Activated T-helper 2 cell treated with anti-CD3 and anti-CD28 coated beads, Interferon-gamma antibody, Interleukin-2, Interleukin-4, amounts not matched to agents 10 μg/mL and 5 μg/mL and 100 μg/mL, durations not matched to agents 14 hours and 24 hours and 36 hours (primary cell): Measurements from ENCODE around the gene SLC22A14. TPM values are rescaled to one million over a fixed set of nuclear protein-coding genes. Genes with fewer than 3 reads are reported as not detected.
"Not testable (repeated sequence)": the region's sequence is repeated elsewhere in the genome, so short reads cannot be mapped to it uniquely, and the experiment has no call there.

ENCODE experiments used
- DNase-seq: peaks from one replicate; pipeline ENCODE4 v3.0.0; 2021; ENCODE audit warnings: low spot score
- H3K27ac Mint-ChIP-seq: one replicate; pipeline ENCODE4 v1.8.0; 2021; ENCODE audit warnings: mixed read lengths
- H3K27me3 Mint-ChIP-seq: one replicate; pipeline ENCODE4 v1.8.0; 2021; ENCODE audit warnings: low read depth, mixed read lengths
- H3K36me3 Mint-ChIP-seq: one replicate; pipeline ENCODE4 v1.8.0; 2021; ENCODE audit warnings: low read depth, mixed read lengths
- H3K4me1 Mint-ChIP-seq: one replicate; pipeline ENCODE4 v1.8.0; 2021; ENCODE audit warnings: low read depth, mixed read lengths
- H3K4me3 Mint-ChIP-seq: one replicate; pipeline ENCODE4 v1.8.0; 2021; ENCODE audit warnings: low read depth, mild to moderate bottlenecking, moderate library complexity, mixed read lengths
- H3K9me3 Mint-ChIP-seq: one replicate; pipeline ENCODE4 v1.8.0; 2021; ENCODE audit warnings: mixed read lengths
- intact Hi-C: fragments of 100-400 bp; cut with micrococcal nuclease; formaldehyde crosslinking; loops from one replicate; pipeline ENCODE4 v1.15.1; 2023
- total RNA-seq: library from RNA; stranded (reverse); gene quantifications from 2 replicates; pipeline ENCODE4 v1.2.3, GENCODE V29; 2022

SLC22A14 gene
- total RNA-seq, 1 donor from 2014 or later, result not detected

GRCh38 chr3:38276081-38276916 lies 5.8 kb upstream of the SLC22A14 start:
- intact Hi-C loops, result no loop called here
- H3K4me1 Mint-ChIP-seq, result no peaks in the 10 kb centered on the region
- no peaks in the 10 kb centered on the region for H3K36me3 Mint-ChIP-seq
- no peak overlapping the region for H3K4me3 Mint-ChIP-seq
- H3K27ac Mint-ChIP-seq, result no peak overlapping the region
- DNase-seq, result no peak
- no peaks in the 10 kb centered on the region for H3K9me3 Mint-ChIP-seq
- no peaks in the 10 kb centered on the region for H3K27me3 Mint-ChIP-seq

DNA sequence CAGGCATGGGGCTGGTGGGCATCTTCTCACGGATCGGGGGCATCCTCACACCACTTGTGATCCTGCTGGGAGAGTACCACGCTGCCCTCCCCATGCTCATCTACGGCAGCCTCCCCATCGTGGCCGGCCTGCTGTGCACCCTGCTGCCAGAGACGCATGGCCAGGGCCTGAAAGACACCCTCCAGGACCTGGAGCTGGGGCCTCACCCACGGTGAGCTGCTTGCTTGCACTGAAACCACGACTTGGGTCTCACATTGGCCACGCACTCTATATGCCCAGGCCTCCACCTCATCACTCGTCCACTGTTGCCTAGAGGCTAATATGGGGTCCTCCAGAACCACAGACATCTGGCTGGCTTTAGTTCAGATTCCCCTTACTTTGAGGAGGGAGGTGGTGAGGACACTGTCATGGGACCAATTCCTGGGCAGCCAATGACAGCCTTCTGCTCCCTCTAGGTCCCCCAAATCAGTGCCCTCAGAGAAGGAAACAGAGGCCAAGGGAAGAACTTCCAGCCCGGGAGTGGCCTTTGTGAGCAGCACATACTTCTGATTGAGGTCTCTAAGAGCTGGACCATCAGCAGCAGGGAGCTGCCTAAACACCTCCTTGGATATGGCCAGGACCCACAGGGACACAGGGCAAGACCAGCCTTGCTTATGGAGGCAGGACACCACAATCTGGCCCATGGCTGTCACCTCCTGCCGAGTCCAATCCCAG lies 5.0 kb upstream of the SLC22A14 start:
- no peaks in the 10 kb centered on the region for H3K27me3 Mint-ChIP-seq
- intact Hi-C loops, result no loop called here
- DNase-seq, result no peak
- no peak overlapping the region for H3K27ac Mint-ChIP-seq
- no peak overlapping the region for H3K4me3 Mint-ChIP-seq
- H3K36me3 Mint-ChIP-seq, result no peaks in the 10 kb centered on the region
- H3K9me3 Mint-ChIP-seq, result no peaks in the 10 kb centered on the region
- H3K4me1 Mint-ChIP-seq, result no peaks in the 10 kb centered on the region

DNA sequence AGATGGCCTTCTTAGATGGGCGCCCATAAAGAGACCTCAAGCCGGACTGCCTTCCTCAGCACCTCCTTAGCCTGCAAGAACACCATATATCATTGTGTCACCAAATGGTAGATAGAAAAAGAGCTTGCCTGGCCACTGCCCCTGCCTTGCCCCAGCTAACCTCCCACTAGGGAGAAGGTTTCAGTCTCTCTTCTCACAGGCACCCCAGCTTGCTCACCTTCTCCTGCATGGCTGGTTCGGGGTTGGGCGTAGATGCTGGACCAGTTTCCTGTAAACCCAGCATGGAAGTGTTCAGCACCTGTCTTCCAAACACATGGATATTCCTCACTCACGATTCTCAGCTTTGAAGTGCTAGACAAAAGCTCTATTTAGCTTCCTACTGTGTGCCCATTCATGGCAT lies 3.3 kb upstream of the SLC22A14 start:
- Mint-ChIP-seq H3K4me1 (no peaks in the 10 kb centered on the region), H3K27me3 (no peaks in the 10 kb centered on the region)

GRCh38 chr3:38283810-38284755 lies 2.0 kb downstream of the SLC22A14 start:
- Mint-ChIP-seq H3K27me3 (peaks cover 2% of the 10 kb centered on the region), H3K36me3 (no peaks in the 10 kb centered on the region), H3K9me3 (no peaks in the 10 kb centered on the region), H3K27ac (no peak overlapping the region), H3K4me1 (no peaks in the 10 kb centered on the region), H3K4me3 (no peak overlapping the region)
- DNase-seq, result no peak
- intact Hi-C loops, result no loop called here

More for the DNA sequence above, 3.3 kb upstream of the SLC22A14 start:
- intact Hi-C loops, result no loop called here
- no peak overlapping the region for H3K27ac Mint-ChIP-seq
- no peaks in the 10 kb centered on the region for H3K9me3 Mint-ChIP-seq
- H3K4me3 Mint-ChIP-seq, result no peak overlapping the region
- no peak for DNase-seq
- no peaks in the 10 kb centered on the region for H3K36me3 Mint-ChIP-seq

- Mint-ChIP-seq H3K9me3 (no peaks in the 10 kb centered on the region), H3K36me3 (no peaks in the 10 kb centered on the region), H3K27ac (no peak overlapping the region), H3K4me1 (no peaks in the 10 kb centered on the region), H3K4me3 (no peak overlapping the region), H3K27me3 (peaks cover 4% of the 10 kb centered on the region)
- no peak for DNase-seq
- intact Hi-C loops, result no loop called here
Observed at GRCh38 chr3:38284756-38285150, 2.7 kb downstream of the SLC22A14 start.

DNA sequence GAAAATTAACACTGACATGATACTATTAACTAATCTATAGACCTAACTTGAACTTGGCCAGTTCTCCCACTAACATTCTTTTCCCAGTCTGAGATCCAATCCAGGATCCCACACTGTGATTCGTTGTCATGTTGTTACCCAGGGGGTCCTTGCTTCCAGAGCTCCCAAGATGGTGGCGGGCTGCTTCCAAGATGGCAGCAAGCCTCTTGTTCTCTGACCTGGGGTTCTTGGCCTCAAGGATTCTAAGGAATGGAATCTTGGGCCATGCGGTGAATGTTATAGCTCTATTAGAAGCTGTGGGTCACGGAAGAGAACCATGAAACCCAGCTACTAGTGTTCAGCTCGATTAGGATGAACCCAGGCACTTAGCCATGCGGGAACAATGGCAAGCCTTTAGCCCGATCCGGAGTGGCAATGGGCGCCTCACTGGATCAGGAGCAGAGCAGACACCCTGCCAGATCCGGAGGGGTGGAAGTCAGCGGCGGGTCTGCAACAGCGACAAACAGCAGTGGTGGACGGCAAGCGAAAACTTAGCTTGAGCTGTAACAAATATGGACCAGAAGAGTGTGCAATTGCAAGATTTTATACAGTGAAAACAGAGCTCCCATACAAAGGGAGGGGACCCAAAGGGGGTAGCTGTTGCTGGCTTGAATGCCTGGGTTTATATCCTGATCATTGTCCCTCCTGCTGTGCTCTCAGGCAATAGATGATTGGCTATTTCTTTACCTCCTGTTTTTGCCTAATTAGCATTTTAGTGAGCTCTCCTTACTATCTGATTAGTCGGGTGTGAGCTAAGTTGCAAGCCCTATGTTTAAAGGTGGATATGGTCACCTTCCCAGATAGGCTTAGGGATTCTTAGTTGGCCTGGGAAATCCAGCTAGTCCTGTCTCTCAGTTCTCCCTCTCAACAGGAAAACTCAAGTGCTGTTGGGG lies 7.5 kb downstream of the SLC22A14 start:
- DNase-seq, H3K4me1 Mint-ChIP-seq, H3K27me3 Mint-ChIP-seq, H3K27ac Mint-ChIP-seq, H3K9me3 Mint-ChIP-seq, H3K36me3 Mint-ChIP-seq, H3K4me3 Mint-ChIP-seq, intact Hi-C loops: not testable (repeated sequence)

GRCh38 chr3:38297053-38297452 lies 15.0 kb downstream of the SLC22A14 start:
- H3K4me1 Mint-ChIP-seq, intact Hi-C loops, DNase-seq, H3K9me3 Mint-ChIP-seq, H3K27ac Mint-ChIP-seq, H3K4me3 Mint-ChIP-seq, H3K36me3 Mint-ChIP-seq: not testable (repeated sequence)
- peaks cover 15% of the 10 kb centered on the region for H3K27me3 Mint-ChIP-seq

DNA sequence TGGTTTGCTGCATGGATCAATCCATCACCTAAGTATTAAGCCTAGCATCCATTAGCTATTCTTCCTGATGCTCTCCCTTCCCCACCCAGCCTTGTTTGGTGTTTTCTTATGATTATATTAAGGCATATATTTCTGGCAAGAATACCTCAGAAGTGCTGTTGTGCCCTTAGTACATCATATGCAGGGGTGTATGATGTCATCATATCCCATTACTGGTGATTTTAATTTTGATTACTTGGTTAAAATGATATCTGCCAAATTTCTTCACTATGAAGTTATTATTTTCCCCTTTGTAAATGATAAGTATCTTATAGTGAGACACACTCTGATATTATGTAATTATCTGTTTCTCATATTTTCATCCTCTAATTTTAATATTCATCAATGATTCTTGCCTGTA lies 15.4 kb downstream of the SLC22A14 start:
- Mint-ChIP-seq H3K4me3 (no peak overlapping the region), H3K27me3 (peaks cover 15% of the 10 kb centered on the region), H3K4me1 (peaks cover 2% of the 10 kb centered on the region), H3K36me3 (no peaks in the 10 kb centered on the region), H3K27ac (no peak overlapping the region), H3K9me3 (no peaks in the 10 kb centered on the region)
- intact Hi-C loops, result no loop called here
- DNase-seq, result no peak

GRCh38 chr3:38297947-38298711 lies 16.0 kb downstream of the SLC22A14 start:
- peaks cover 15% of the 10 kb centered on the region for H3K27me3 Mint-ChIP-seq
- H3K36me3 Mint-ChIP-seq, result no peaks in the 10 kb centered on the region
- DNase-seq, result no peak
- peaks cover 2% of the 10 kb centered on the region for H3K4me1 Mint-ChIP-seq
- H3K4me3 Mint-ChIP-seq, result no peak overlapping the region
- H3K9me3 Mint-ChIP-seq, result no peaks in the 10 kb centered on the region
- no peak overlapping the region for H3K27ac Mint-ChIP-seq
- intact Hi-C loops, result no loop called here

- Mint-ChIP-seq H3K9me3 (no peaks in the 10 kb centered on the region), H3K4me1 (no peaks in the 10 kb centered on the region), H3K27ac (no peak overlapping the region), H3K4me3 (no peak overlapping the region), H3K27me3 (peaks cover 19% of the 10 kb centered on the region), H3K36me3 (no peaks in the 10 kb centered on the region)
- no peak for DNase-seq
- intact Hi-C loops, result no loop called here
Observed at GRCh38 chr3:38306941-38307340, 24.8 kb downstream of the SLC22A14 start.

DNA sequence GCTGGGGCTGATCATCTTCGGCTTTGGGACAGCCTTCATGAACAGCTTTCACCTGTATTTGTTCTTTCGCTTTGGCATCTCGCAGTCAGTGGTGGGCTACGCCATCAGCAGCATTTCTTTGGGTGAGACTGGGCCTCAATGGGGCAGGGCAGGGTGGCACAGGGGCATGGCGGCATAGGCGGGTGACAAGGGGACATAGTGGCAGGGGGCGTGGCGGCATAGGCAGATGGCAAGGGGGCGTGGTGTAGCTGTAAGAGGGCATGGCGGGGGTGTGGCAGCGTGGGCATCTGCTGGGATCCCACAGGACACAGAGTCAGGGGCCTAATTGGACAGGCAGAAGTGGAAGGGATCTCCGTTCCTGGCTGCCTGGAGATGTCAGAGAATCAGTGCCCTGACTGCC lies 25.5 kb downstream of the SLC22A14 start:
- intact Hi-C loops, result no loop called here
- H3K27me3 Mint-ChIP-seq, result peaks cover 19% of the 10 kb centered on the region
- no peak overlapping the region for H3K27ac Mint-ChIP-seq
- DNase-seq, result no peak
- no peaks in the 10 kb centered on the region for H3K4me1 Mint-ChIP-seq
- no peaks in the 10 kb centered on the region for H3K9me3 Mint-ChIP-seq
- H3K4me3 Mint-ChIP-seq, result no peak overlapping the region
- H3K36me3 Mint-ChIP-seq, result no peaks in the 10 kb centered on the region
